NOMO-1 (cell line): ENCODE results near the gene CPLX3.
"Not testable (repeated sequence)": the region's sequence is repeated elsewhere in the genome, so short reads cannot be mapped to it uniquely, and the experiment has no call there.

Source experiments
- DNase-seq, 2 experiments: peaks; one replicate each; lab custom pipeline; 2025; ENCODE audit not compliant: unreplicated experiment in 2 of 2; lab: John Stamatoyannopoulos, UW

Gene CPLX3

GRCh38 chr15:74826364-74826819, at the start of gene CPLX3:
Gene CPLX3, plus strand, starts transcription at chr15:74826627. Its CDS starts 77 bp downstream, at chr15:74826704.
- no peak for DNase-seq

GRCh38 chr15:74776821-74777768, 49.3 kb upstream of the CPLX3 start:
- peak; percentile 88 for DNase-seq

- no peak for DNase-seq
Observed at GRCh38 chr15:74777769-74778598, 48.4 kb upstream of the CPLX3 start.

- DNase-seq = no peak
Observed at GRCh38 chr15:74778599-74778970, 47.8 kb upstream of the CPLX3 start.

- no peak for DNase-seq
Observed at GRCh38 chr15:74779162-74779648, 47.2 kb upstream of the CPLX3 start.

GRCh38 chr15:74780523-74781430, 45.6 kb upstream of the CPLX3 start:
- peak; percentile 84 to 91 for DNase-seq

- peak; percentile 61 to 69 for DNase-seq
Observed at GRCh38 chr15:74781431-74782258, 44.8 kb upstream of the CPLX3 start, which contains the start of gene CSK. Gene CSK, plus strand, starts transcription at chr15:74782080. Its CDS starts 16,218 bp downstream, at chr15:74798298.

GRCh38 chr15:74782259-74783071, 44.0 kb upstream of the CPLX3 start:
- peak; percentile 52 to 54 for DNase-seq

- peak; percentile 58 to 85 for DNase-seq
Observed at GRCh38 chr15:74783072-74783807, 43.2 kb upstream of the CPLX3 start.

GRCh38 chr15:74783808-74784175, 42.6 kb upstream of the CPLX3 start:
- no peak for DNase-seq

GRCh38 chr15:74784426-74785193, 41.8 kb upstream of the CPLX3 start:
- DNase-seq = no peak

GRCh38 chr15:74785194-74786032, 41.0 kb upstream of the CPLX3 start:
- DNase-seq = no peak

GRCh38 chr15:74786081-74786480, 40.3 kb upstream of the CPLX3 start:
- not testable (repeated sequence) for DNase-seq

GRCh38 chr15:74786551-74787165, 39.8 kb upstream of the CPLX3 start:
- no peak for DNase-seq

- DNase-seq = peak; percentile 98
Observed at GRCh38 chr15:74787251-74788041, 39.0 kb upstream of the CPLX3 start.
